HG03108 (cell line): Measurements from ENCODE around the gene ZBTB1.
A peak's percentile ranks its signal among the peaks of the same experiment; 100 is the strongest.

Source experiments
- ATAC-seq: cut with Tn5 transposase; IDR thresholded peaks from one replicate; pipeline ENCODE4 v1.9.1; 2021; ENCODE audit warnings: moderate library complexity; ENCODE audit not compliant: unreplicated experiment

The ZBTB1 gene

GRCh38 chr14:64504310-64504896 is at the start of gene ZBTB1:
ZBTB1 (plus strand) TSS chr14:64504770; CDS start chr14:64521505, 16,735 bp downstream.
- peak; percentile 18 for ATAC-seq

- no peak for ATAC-seq
Measured at GRCh38 chr14:64459405-64460136, 45.0 kb upstream of the ZBTB1 start.

GRCh38 chr14:64461221-64461620 is 43.3 kb upstream of the ZBTB1 start:
- ATAC-seq = no peak

- ATAC-seq = no peak
Measured at GRCh38 chr14:64463195-64463594, 41.4 kb upstream of the ZBTB1 start.

- no peak for ATAC-seq
Measured at GRCh38 chr14:64463873-64464272, 40.7 kb upstream of the ZBTB1 start.

GRCh38 chr14:64464651-64465050 is 39.9 kb upstream of the ZBTB1 start:
- ATAC-seq = no peak

- peak; percentile 55 for ATAC-seq
Measured at GRCh38 chr14:64465191-64465822, 39.3 kb upstream of the ZBTB1 start, which contains the start of gene AKAP5. AKAP5 (plus strand) TSS chr14:64465499; CDS start chr14:64468395, 2,896 bp downstream.

GRCh38 chr14:64465831-64466554 is 38.6 kb upstream of the ZBTB1 start:
- no peak for ATAC-seq

- ATAC-seq = no peak
Measured at GRCh38 chr14:64467101-64467500, 37.5 kb upstream of the ZBTB1 start.

GRCh38 chr14:64467566-64467965 is 37.0 kb upstream of the ZBTB1 start:
- ATAC-seq = no peak

GRCh38 chr14:64468451-64468850 is 36.1 kb upstream of the ZBTB1 start:
- ATAC-seq = no peak

- no peak for ATAC-seq
Measured at GRCh38 chr14:64474041-64474440, 30.5 kb upstream of the ZBTB1 start.

- no peak for ATAC-seq
Measured at GRCh38 chr14:64474698-64475097, 29.9 kb upstream of the ZBTB1 start.

- ATAC-seq = no peak
Measured at GRCh38 chr14:64475585-64476273, 28.8 kb upstream of the ZBTB1 start.

- ATAC-seq = no peak
Measured at GRCh38 chr14:64476438-64476837, 28.1 kb upstream of the ZBTB1 start.

- no peak for ATAC-seq
Measured at GRCh38 chr14:64478634-64479250, 25.8 kb upstream of the ZBTB1 start.

GRCh38 chr14:64488590-64489099 is 15.9 kb upstream of the ZBTB1 start:
- no peak for ATAC-seq

GRCh38 chr14:64491637-64492036 is 12.9 kb upstream of the ZBTB1 start:
- no peak for ATAC-seq

- no peak for ATAC-seq
Measured at GRCh38 chr14:64493455-64493854, 11.1 kb upstream of the ZBTB1 start.

- ATAC-seq = no peak
Measured at GRCh38 chr14:64495252-64495651, 9.3 kb upstream of the ZBTB1 start.
